A549 (cell line): ENCODE results near the gene SAMD7. TPM values are rescaled to one million over a fixed set of nuclear protein-coding genes. Genes with fewer than 3 reads are reported as not detected.

Experiments used
- ATAC-seq, 2 experiments: fragments of 200-7000 bp in 1 of 2; fragments of >200 bp in 1 of 2; cut with Nextera tagmentation in 1 of 2; cut with Tn5 transposase in 1 of 2; 3 replicates each; pipeline versions ENCODE4 v1.8.0 to v1.9.1; 2018 to 2020; ENCODE audit warnings: mild to moderate bottlenecking in 1 of 2, moderate library complexity in 1 of 2
- CTCF ChIA-PET: fragments of 300-600 bp; sonication (Branson Sonifier 250); formaldehyde crosslinking; extraction: SDS; loops from one replicate; lab custom pipeline; 2021; ENCODE audit warnings: antibody characterized with exemption, inconsistent platforms; lab: Yijun Ruan, JAX
- POLR2A ChIA-PET: fragments of 350-600 bp; formaldehyde crosslinking; extraction: SDS; loops from one replicate; lab custom pipeline; 2021; ENCODE audit warnings: antibody characterized with exemption, inconsistent platforms; lab: Yijun Ruan, JAX
- DNase-seq, 2 experiments: peaks; one replicate each; pipeline versions ENCODE4 v3.0.0 to v3.0.0-alpha.2; 2011 to 2016; ENCODE audit warnings: low read depth in 1 of 2, low spot score in 1 of 2
- FAIRE-seq: peaks from 2 replicates; lab custom pipeline; 2011; peaks lifted over from hg19 to GRCh38; lab: Jason Lieb, UNC
- H3K27ac ChIP-seq, 2 experiments: fragments of >200 bp; sonication (Bioruptor Twin); formaldehyde crosslinking; 3 replicates each; pipeline ENCODE4 v1.5.1; 2016 to 2017
- H3K4me1 ChIP-seq: fragments of >200 bp; sonication (Bioruptor Twin); formaldehyde crosslinking; 3 replicates; pipeline ENCODE4 v1.6.1; 2016
- H3K4me2 ChIP-seq: fragments of >200 bp; sonication (Bioruptor Twin); formaldehyde crosslinking; 3 replicates; pipeline ENCODE4 v1.6.1; 2016
- H3K4me3 ChIP-seq: fragments of >200 bp; sonication (Bioruptor Twin); formaldehyde crosslinking; 3 replicates; pipeline ENCODE4 v1.5.1; 2016
- H3K9me3 ChIP-seq: fragments of >200 bp; sonication (Bioruptor Twin); formaldehyde crosslinking; 3 replicates; pipeline ENCODE4 v1.6.1; 2016
- ATOH8 ChIP-seq: fragments of 250-450 bp; sonication (Bioruptor Pico); IDR thresholded peaks from 2 replicates; pipeline ENCODE4 v1.5.0; 2020; ENCODE audit warnings: low read depth, mild to moderate bottlenecking, moderate library complexity
- BHLHE40 ChIP-seq: IDR thresholded peaks from 2 replicates; pipeline ENCODE4 v1.6.1; 2012; ENCODE audit warnings: low read depth, low read length, inconsistent platforms
- CEBPB ChIP-seq, 2 experiments: fragments of >200 bp in 1 of 2; sonication (Bioruptor Twin) in 1 of 2; formaldehyde crosslinking in 1 of 2; IDR thresholded peaks; 2 replicates each; pipeline ENCODE4 v1.6.1; 2012 to 2016
- CHD2 ChIP-seq: fragments of 150-350 bp; IDR thresholded peaks from 2 replicates; pipeline ENCODE4 v1.6.1; 2014; ENCODE audit warnings: low read length; ENCODE audit not compliant: partially characterized antibody
- CHD4 ChIP-seq: fragments of 200-600 bp; sonication (generic); IDR thresholded peaks from 2 replicates; pipeline ENCODE4 v1.6.1; 2016; ENCODE audit warnings: antibody characterized with exemption, mild to moderate bottlenecking, borderline replicate concordance
- ESRRA ChIP-seq: fragments of 150-350 bp; IDR thresholded peaks from 2 replicates; pipeline ENCODE4 v1.6.1; 2014; ENCODE audit warnings: mild to moderate bottlenecking, low read length, borderline replicate concordance
- GATA3 ChIP-seq: IDR thresholded peaks from 2 replicates; pipeline ENCODE4 v1.6.1; 2012; ENCODE audit warnings: borderline replicate concordance
- HDAC2 ChIP-seq: fragments of 200-600 bp; sonication (generic); IDR thresholded peaks from 2 replicates; pipeline ENCODE4 v1.6.1; 2016
- HES2 ChIP-seq: fragments of >200 bp; sonication (Bioruptor Twin); formaldehyde crosslinking; IDR thresholded peaks from 2 replicates; pipeline ENCODE4 v1.6.1; 2016
- HOXA7 ChIP-seq: fragments of 250-450 bp; sonication (Bioruptor Pico); IDR thresholded peaks from 2 replicates; pipeline ENCODE4 v1.5.0; 2020; ENCODE audit warnings: mild to moderate bottlenecking, moderate library complexity
- HOXB13 ChIP-seq: fragments of 250-450 bp; sonication (Bioruptor Pico); IDR thresholded peaks from 2 replicates; pipeline ENCODE4 v1.5.0; 2020; ENCODE audit warnings: low read depth, mild to moderate bottlenecking, moderate library complexity
- KDM1A ChIP-seq: fragments of 200-600 bp; sonication (generic); IDR thresholded peaks from 2 replicates; pipeline ENCODE4 v1.6.1; 2016; ENCODE audit warnings: low read depth, mild to moderate bottlenecking
- KDM5A ChIP-seq: fragments of 200-600 bp; sonication (generic); IDR thresholded peaks from 2 replicates; pipeline ENCODE4 v1.6.1; 2016; ENCODE audit warnings: antibody characterized with exemption, mild to moderate bottlenecking
- MAZ ChIP-seq: fragments of 150-350 bp; IDR thresholded peaks from 2 replicates; pipeline ENCODE4 v1.6.1; 2014; ENCODE audit warnings: antibody characterized with exemption, low read depth, low read length, borderline replicate concordance
- MYC ChIP-seq: IDR thresholded peaks from 2 replicates; pipeline ENCODE4 v1.6.1; 2012; ENCODE audit warnings: mild to moderate bottlenecking, inconsistent platforms, low read length, improper control_type of control experiment, borderline replicate concordance
- NFE2L2 ChIP-seq: fragments of 150-350 bp; conservative IDR thresholded peaks from 2 replicates; pipeline ENCODE4 v1.6.1; 2014; ENCODE audit warnings: low read length
- NPAS2 ChIP-seq: fragments of 250-450 bp; sonication (Bioruptor Pico); IDR thresholded peaks from 2 replicates; pipeline ENCODE4 v1.8.0; 2022; ENCODE audit warnings: mild to moderate bottlenecking, moderate library complexity, borderline replicate concordance
- NR3C1 ChIP-seq: fragments of >200 bp; sonication (Bioruptor Twin); formaldehyde crosslinking; IDR thresholded peaks from 3 replicates; pipeline ENCODE4 v1.6.1; 2017
- POLR2A ChIP-seq: IDR thresholded peaks from 2 replicates; pipeline ENCODE4 v1.6.1; 2012; ENCODE audit warnings: mild to moderate bottlenecking, low read length
- POLR2AphosphoS2 ChIP-seq: conservative IDR thresholded peaks from 2 replicates; pipeline ENCODE4 v1.6.1; 2012; ENCODE audit warnings: low read length, improper control_type of control experiment, inconsistent platforms
- RFX5 ChIP-seq: fragments of 450-650 bp; IDR thresholded peaks from 2 replicates; pipeline ENCODE4 v1.7.1; 2014; ENCODE audit warnings: antibody characterized with exemption, mild to moderate bottlenecking, moderate library complexity
- RNF2 ChIP-seq: fragments of 200-600 bp; sonication (generic); IDR thresholded peaks from 2 replicates; pipeline ENCODE4 v1.6.1; 2016; ENCODE audit warnings: low read depth, mild to moderate bottlenecking, antibody characterized with exemption, moderate library complexity, borderline replicate concordance
- TFCP2L1 ChIP-seq: fragments of 250-450 bp; sonication (Bioruptor Pico); IDR thresholded peaks from 2 replicates; pipeline ENCODE4 v1.5.0; 2021; ENCODE audit warnings: mild to moderate bottlenecking
- USF2 ChIP-seq: fragments of 450-650 bp; IDR thresholded peaks from 2 replicates; pipeline ENCODE4 v1.6.1; 2014; ENCODE audit warnings: antibody characterized with exemption
- ZC3H11A ChIP-seq: fragments of 450-650 bp; IDR thresholded peaks from 2 replicates; pipeline ENCODE4 v1.6.1; 2014; ENCODE audit warnings: antibody characterized with exemption, mild to moderate bottlenecking
- ZSCAN20 ChIP-seq: fragments of 250-450 bp; sonication (Bioruptor Pico); IDR thresholded peaks from 2 replicates; pipeline ENCODE4 v1.8.0; 2022; ENCODE audit warnings: mild to moderate bottlenecking, moderate library complexity
- WGBS: methylation state at CpG from one replicate; pipeline ENCODE4 v1.1.6; 2017; ENCODE audit errors: missing lambda C conversion rate; 5-methylcytosine and 5-hydroxymethylcytosine counted together
- polyA plus RNA-seq, 4 experiments: library from polyadenylated mRNA; depleted of rRNA in 3 of 4; stranded (reverse); fragments of >200 nt; fragmentation: RNase III in 1 of 4; extraction: RNeasy Plus Mini Kit Qiagen cat#74134 plus additional on column Dnase treatment in 1 of 4; gene quantifications; 2 replicates in 3 of 4; 3 replicates in 1 of 4; pipeline ENCODE4 v1.2.3, GENCODE V29; 2011 to 2017
- TF ChIP-seq, protein P1 (sequence below): IDR thresholded peaks from 2 replicates; pipeline ENCODE4 v1.6.1; 2012

The SAMD7 gene
- polyA plus RNA-seq, 2 of the 4 experiments (the other 2 are of a cell fraction): not detected

- no peak overlapping the region for H3K4me3 ChIP-seq
- CTCF ChIA-PET: no interaction called here
- peaks cover 21% of the 10 kb centered on the region for H3K9me3 ChIP-seq
- POLR2A ChIA-PET: no interaction called here
- H3K27ac ChIP-seq: no peak overlapping the region
- TF ChIP-seq KDM1A (no peak), ATOH8 (CRISPR knock-in tag) (no peak), POLR2AphosphoS2 (no peak), RNF2 (no peak)
- DNase-seq (no peak), FAIRE-seq (no peak), ATAC-seq (no peak)
- WGBS: 95% methylated on average over 1 of the region's 1 CpG
- no peak overlapping the region for H3K4me2 ChIP-seq
- H3K4me1 ChIP-seq: no peaks in the 10 kb centered on the region
These were observed 14.1 kb upstream of the SAMD7 start for GRCh38 chr3:169897284-169897683.

DNA sequence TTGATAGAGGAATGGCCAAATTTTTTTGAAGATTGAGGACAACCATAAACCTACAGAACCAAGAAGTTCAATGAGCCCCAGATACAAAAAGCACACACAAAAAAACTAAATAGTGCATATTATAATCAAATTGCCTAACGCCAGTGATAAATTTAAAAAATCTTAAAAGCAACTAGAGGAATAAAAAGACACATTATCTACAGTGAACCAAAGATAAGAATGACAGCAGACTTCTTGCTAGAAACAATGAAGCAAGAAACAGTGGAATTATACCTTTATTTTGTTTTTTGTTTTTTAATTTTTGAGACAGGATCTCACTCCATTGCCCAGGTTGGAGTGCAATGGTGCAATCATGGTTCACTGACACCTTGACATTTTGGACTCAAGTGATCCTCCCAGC lies 9.9 kb upstream of the SAMD7 start:
- H3K4me2 ChIP-seq: no peak overlapping the region
- DNase-seq (no peak), FAIRE-seq (no peak), ATAC-seq (no peak)
- CTCF ChIA-PET: no interaction called here
- no peak overlapping the region for H3K4me3 ChIP-seq
- WGBS: 15% methylated on average over 1 of the region's 1 CpG
- H3K27ac ChIP-seq: no peak overlapping the region
- TF ChIP-seq BHLHE40 (no peak), RFX5 (no peak), USF2 (no peak), ZC3H11A (no peak), GATA3 (no peak), NPAS2 (CRISPR knock-in tag) (no peak), ZSCAN20 (CRISPR knock-in tag) (no peak), CHD2 (no peak), HOXA7 (CRISPR knock-in tag) (no peak), HES2 (no peak), MYC (no peak), NR3C1 (no peak), CEBPB (IDR thresholded peaks at IDR 0.05) (no peak), POLR2AphosphoS2 (no peak)
- TF ChIP-seq, protein P1, sequence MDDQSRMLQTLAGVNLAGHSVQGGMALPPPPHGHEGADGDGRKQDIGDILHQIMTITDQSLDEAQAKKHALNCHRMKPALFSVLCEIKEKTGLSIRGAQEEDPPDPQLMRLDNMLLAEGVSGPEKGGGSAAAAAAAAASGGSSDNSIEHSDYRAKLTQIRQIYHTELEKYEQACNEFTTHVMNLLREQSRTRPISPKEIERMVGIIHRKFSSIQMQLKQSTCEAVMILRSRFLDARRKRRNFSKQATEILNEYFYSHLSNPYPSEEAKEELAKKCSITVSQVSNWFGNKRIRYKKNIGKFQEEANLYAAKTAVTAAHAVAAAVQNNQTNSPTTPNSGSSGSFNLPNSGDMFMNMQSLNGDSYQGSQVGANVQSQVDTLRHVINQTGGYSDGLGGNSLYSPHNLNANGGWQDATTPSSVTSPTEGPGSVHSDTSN: no peak
- POLR2A ChIA-PET: no interaction called here
- H3K4me1 ChIP-seq: no peaks in the 10 kb centered on the region
- H3K9me3 ChIP-seq: peaks cover 35% of the 10 kb centered on the region

DNA sequence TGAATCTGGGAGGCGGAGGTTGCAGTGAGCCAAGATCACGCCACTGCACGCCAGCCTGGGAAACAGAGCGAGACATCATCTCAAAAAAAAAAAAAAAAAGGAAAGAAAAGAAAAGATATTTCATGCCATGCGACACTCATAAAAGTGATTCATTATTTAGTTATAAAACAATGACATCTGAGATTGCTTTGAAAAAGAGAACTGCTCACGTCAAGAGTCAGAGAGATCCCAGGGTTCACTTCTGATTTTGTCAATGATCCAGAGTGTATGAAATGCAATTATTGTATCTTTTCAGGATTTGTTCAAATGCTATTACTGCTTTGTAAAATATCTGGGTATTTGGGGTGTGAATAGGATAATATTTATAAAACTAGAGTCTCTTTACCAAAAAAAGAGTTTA lies 6.0 kb upstream of the SAMD7 start:
- Histone ChIP-seq H3K9me3 (peaks cover 32% of the 10 kb centered on the region), H3K4me1 (no peaks in the 10 kb centered on the region), H3K27ac (no peak overlapping the region)
- no peak for TF ChIP-seq HOXB13 (CRISPR knock-in tag)
- no peak for TF ChIP-seq ESRRA
- no peak for TF ChIP-seq POLR2A
- no peak for TF ChIP-seq CHD4
- TF ChIP-seq HES2: no peak
- TF ChIP-seq ZSCAN20 (CRISPR knock-in tag): no peak
- TF ChIP-seq TFCP2L1 (CRISPR knock-in tag): no peak
- TF ChIP-seq MAZ: no peak
- no peak for TF ChIP-seq RFX5
- no peak for TF ChIP-seq GATA3
- no peak for TF ChIP-seq HDAC2
- no peak for TF ChIP-seq NFE2L2
- TF ChIP-seq RNF2: no peak
- TF ChIP-seq CEBPB (IDR thresholded peaks at IDR 0.05): no peak
- no peak for TF ChIP-seq KDM5A
- TF ChIP-seq, all 56 proteins: peak for 0
- ATAC-seq: no peak
- ChIA-PET CTCF (no interaction called here), POLR2A (no interaction called here)
- Histone ChIP-seq H3K4me2 (no peak overlapping the region), H3K4me3 (no peak overlapping the region)
- no peak for FAIRE-seq
- 54% methylated on average over 6 of the region's 6 CpGs for WGBS
- no peak for DNase-seq
